ENCODE data around the gene KCNIP1. TPM values are rescaled to one million over a fixed set of nuclear protein-coding genes. Genes with fewer than 3 reads are reported as not detected.

The KCNIP1 gene
- total RNA-seq, 1 donor from 2014 or later: not detected

- no peak for DNase-seq (ENCODE audit: low spot score)
These were observed 92.7 kb downstream of the KCNIP1 start for GRCh38 chr5:170596482-170597044.

DNA sequence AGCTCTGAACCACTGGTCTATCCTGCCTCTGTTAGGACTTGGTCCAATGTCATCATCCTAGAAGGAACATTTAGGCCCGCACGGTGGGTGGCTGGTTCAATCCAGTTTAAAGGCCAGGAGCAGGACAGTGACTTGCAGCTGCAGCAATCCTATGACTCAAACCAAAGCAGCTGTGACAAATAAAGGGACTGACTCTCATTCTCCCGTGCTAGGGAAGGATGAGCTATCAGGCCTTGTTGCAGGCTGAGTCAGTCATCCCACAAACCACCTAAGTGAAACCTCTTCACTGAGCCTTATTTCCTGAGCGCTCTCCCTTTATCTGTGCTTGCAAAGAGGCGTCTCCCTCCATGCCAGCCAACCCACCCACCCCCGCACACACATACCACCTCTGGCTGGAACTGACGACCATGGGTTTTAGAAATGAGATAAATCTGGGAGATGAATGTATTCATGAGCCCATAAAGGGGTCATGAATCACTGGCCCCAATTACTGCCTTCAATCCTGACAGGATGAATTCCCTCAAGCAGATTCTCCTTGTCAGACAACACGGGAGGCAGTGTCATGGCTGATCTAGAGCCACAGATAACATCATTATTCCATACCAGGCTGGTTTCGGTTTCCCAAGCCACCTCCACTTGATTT, 93.4 kb downstream of the KCNIP1 start:
- no peak for DNase-seq (ENCODE audit: low spot score)

DNA sequence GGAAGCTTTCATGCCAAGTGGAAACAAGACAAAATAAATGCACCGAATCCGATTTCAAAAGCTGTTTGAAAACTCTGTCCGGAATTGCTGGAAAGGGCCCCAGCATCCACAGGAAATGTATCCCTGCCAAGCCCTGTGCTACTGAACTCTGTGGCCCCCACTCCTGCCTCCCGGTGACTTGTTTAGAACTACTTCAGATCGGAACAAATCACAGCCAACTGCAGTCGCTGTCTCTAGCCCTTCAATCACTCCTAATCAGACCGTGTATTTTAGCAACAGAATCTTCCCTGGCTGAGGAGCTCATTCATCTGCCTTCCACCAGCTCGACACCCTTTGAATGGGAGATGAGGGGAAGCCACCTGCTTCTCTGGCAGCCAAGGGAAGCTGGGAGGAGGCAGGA, 94.1 kb downstream of the KCNIP1 start:
- no peak for DNase-seq (ENCODE audit: low spot score)

GRCh38 chr5:170599756-170600155, 95.9 kb downstream of the KCNIP1 start:
- DNase-seq (ENCODE audit: low spot score): no peak

DNA sequence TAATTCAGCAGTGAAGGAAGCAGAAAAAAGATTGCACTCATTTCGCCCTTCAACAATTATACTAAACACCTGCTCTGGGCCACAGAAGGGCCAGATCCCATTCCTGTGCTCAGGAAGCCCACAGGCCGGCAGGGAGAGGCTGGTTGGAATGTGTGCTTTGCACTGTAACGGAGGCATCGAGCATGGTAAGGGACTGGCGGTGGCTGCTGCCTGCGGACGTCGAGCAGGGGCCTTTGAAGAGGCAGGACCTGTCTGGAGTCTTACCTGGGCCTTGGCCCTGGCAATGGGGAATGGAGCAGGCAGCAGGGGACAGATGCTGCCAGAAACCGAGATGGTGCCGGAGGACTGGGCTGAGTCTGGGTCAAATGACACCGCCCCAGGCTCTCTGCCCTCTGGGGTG, 97.8 kb downstream of the KCNIP1 start:
- no peak for DNase-seq (ENCODE audit: low spot score)

- no peak for DNase-seq (ENCODE audit: low spot score)
These were observed 99.3 kb downstream of the KCNIP1 start for GRCh38 chr5:170603109-170603508.

DNA sequence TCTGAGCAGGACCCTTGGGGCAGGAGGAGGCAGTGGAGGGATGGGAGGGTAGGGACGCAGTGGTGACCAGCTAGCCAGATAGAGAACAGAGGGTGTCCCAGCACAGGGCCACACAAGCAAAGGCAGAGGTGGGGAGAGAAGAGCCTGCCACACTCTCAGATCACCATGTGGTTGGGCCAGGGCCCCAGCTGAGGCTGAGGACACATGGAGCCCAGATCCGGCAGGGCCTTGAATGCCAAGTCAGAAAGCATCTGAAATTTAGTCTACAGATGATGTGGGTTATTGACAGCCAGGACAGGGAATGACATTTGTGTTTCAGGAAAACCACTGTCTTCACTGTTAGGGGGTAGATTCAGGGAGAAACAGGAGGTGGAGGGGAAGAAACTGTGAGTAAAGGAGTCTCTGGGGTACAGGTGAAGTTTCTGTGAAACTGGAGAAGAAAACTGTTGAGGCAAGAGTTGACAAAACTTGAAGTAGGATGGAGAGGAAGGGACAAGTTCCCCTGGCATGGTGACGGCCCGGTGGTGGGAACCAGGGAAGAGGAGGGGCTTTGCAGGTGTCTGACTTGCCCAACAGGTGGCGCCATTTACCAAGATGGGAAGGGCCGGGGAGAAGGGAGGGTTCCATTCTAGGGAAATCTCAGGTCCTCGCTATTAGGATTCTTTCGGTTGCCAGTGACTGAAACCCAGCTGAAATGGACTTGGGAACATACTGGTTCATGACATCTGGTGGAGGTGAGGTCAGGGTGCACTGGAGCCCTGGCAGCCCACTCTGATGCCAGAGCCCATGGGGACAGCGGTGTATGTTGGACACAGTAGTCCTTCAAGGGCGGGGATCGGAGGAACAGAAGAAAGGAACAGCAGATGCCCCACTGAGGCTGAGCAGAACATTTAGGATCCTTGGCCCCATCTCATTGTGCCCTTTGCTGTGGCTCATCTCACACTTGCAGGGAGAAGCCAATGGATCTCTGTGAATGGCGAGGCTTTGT, 100.1 kb downstream of the KCNIP1 start:
- no peak for DNase-seq (ENCODE audit: low spot score)

GRCh38 chr5:170606941-170607340, 103.1 kb downstream of the KCNIP1 start:
- DNase-seq (ENCODE audit: low spot score): no peak

- DNase-seq (ENCODE audit: low spot score): no peak
These were observed 107.8 kb downstream of the KCNIP1 start for GRCh38 chr5:170611449-170612090.

DNA sequence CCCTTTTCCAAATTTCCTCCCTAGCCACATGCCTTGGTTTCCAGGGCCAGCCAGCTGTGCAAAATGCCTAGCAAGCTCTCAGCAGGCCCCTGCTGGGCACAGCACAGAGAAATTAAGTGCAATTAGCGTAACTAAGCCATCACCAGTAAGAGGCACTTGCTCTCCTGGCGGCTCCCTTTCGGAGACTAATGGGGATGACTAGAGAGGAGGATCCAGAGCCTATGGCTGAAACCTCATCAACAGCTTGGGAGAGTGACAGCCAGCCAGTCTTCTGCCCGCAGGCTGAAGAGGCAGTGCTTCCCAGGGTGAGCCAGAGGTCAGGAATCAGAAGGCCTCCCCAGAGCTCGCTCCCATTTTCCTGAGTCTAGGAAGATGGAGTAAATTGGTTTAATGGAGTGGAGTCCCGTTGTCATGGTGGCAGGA, 108.4 kb downstream of the KCNIP1 start:
- no peak for DNase-seq (ENCODE audit: low spot score)

DNA sequence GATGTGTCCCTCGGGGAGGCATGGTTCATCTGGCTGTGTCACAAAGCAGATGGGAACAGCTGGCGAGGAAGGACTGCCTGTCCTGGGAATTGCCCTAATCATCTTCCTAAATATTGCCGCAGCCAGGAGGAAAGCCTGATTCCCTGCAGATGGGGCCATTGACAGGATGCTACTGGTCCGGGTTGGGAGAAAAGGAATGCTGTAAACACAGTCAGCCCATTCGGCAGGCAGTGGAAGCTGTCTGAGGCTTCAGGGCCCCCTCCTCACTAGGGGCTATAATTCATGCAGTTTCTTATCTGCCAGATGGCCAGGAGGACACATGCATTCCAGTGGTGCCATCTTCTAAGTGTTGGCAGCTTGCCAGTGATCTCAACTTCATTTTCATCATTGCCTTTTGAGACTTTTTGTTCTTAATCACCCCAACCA, 110.3 kb downstream of the KCNIP1 start:
- no peak for DNase-seq (ENCODE audit: low spot score)

DNA sequence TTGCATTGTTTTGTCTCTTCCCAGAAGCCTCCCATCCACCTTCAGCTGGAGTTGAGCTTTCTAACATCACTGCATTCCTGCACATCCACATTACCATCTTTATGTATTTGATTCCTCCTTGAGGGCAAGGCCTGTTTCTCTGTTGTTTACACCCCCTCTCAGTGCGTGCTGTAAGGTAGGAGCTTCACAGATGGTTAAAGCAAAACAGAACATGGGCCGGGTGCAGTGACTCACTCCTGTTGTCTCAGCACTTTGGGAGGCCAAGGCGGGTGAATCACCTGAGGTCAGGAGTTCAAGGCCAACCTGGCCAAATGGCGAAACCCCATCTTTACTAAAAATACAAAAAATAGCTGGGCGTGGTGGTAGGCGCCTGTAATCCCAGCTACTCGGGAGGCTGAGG, 110.9 kb downstream of the KCNIP1 start:
- DNase-seq (ENCODE audit: low spot score): no peak

DNA sequence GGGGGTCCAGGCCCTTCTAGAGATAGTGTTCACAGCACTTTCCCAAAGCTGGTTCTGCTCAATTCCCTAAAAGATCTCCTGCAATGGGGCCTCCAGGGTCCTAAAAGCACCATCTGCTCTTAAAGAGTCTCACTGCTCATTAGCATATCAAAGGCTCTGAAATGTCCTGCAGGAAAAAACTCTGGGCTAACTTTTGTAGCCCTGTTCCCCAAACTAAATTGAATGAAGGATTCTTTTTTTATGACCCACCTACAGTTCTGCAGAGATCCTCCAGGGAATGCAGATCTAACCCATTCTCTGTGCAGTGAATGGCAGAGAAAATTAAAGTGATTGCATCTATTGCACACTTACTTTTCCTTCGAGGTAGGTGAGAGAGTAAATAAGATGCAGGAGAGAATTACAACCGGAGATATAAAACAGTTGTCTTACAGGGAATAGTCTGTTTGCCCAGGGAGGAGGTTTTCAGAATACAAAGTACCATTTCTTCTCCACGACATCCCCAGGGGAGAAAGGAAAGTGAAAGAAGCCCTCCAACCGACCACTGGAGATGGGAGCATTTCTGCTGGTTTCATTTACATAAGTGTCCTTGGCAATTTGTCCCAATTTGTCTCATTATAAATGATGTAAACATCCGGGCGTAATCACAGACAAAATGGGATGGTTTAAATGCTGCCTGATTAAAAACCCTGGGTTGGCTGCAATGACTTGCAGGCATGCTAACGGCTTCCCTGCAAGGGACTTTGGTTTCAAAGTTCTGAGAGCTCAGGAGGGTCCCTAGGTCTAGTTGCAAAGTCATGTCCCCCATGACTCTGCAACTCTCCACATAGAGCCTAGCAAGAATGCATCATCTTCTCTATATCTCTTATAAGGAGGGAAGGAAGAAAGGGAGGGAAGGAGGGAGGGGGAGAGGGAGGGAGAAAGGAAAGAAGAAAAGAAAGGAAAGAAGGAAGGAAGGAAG, 114.0 kb downstream of the KCNIP1 start:
- no peak for DNase-seq (ENCODE audit: low spot score)

GRCh38 chr5:170619869-170620268, 116.0 kb downstream of the KCNIP1 start:
- no peak for DNase-seq (ENCODE audit: low spot score)

DNA sequence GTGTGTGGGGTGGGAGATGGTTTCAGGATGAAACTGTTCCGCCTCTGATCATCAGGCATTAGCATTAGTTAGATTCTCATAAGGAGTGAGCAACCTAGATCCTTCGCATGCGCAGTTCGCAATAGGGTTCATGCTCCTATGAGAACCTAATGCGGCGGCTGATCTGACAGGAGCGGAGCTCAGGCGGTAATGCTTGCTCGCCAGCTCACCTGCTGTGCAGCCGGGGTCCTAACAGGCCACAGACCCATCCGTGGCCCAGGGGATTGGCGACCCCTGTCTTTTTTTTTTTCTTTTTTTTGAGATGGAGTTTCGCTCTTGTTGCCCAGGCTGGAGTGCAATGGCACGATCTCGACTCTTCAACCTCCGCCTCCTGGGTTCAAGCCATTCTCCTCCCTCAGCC, 119.1 kb downstream of the KCNIP1 start:
- DNase-seq (ENCODE audit: low spot score): no peak

DNA sequence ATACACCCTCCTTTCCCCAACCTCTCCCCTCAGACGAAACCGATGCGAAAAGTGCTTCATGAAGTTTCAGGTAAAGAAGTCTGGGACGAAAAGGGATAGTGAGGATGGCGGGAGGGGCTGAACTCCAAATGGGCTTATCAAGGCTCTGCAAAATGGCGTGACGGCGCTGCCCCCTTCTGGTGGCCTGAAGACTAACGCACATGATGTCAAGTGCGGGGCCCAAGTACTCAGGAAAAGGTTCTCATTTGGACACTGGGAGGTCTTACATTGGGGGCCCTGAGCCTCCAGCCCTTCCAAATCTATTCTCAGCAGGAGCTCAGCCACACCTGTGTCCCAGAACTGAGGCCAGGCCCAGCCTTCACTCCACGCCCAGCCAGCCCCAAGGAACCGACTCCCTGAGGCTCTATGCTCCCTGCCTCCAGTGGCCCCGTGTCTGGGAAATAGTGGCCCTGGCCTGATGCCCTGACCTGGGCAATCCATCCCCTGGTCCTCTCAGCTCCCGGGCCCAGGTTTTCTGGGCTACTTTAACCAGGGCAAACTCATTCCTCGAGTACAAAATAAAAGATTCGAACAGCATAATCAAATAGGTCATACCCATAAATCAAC, 119.9 kb downstream of the KCNIP1 start:
- DNase-seq (ENCODE audit: low spot score): no peak

- peak; percentile 51 for DNase-seq (ENCODE audit: low spot score)
These were observed 121.7 kb downstream of the KCNIP1 start for GRCh38 chr5:170625221-170626165.

- peak; percentile 77 for DNase-seq (ENCODE audit: low spot score)
These were observed 122.8 kb downstream of the KCNIP1 start for GRCh38 chr5:170626507-170627150.

All from mesenteric fat pad (tissue), 1 donor.